ENCODE measurements around the gene ADAMTS3. TPM values are rescaled to one million over a fixed set of nuclear protein-coding genes. Genes with fewer than 3 reads are reported as not detected.

The ADAMTS3 gene
- total and polyA plus RNA-seq, 2 donors (not counting 1 experiment from before 2014, with no cell fraction given): not detected

DNA sequence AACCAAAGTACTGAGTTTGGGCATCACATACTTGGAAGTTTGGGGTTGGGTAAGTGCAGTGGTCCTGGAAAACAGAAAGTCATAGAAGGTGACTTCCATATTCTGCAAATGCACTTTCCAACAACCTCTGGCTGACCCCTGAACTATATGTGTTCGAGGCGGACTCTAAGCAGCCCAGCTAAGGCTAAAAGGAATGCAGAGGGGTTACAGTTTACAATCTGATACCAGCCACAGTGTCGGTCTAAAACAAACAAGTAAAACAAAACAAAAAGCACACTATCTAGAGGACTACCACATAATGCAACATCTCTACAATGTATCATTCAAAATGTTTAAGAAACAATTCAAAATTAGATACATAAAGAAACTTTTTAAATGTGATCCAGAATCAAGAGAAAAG lies 185.6 kb downstream of the ADAMTS3 start:
- Histone ChIP-seq H3K9me3 (ENCODE audit: control extremely low read depth in 1 of 3, control insufficient read depth in 2 of 3, insufficient read depth in 1 of 3, low read length in 2 of 3) (no peaks in the 10 kb centered on the region), H3K4me1 (ENCODE audit: control insufficient read depth in 2 of 2, insufficient read depth in 2 of 2, low read length in 2 of 2) (no peaks in the 10 kb centered on the region), H3K9ac (ENCODE audit: low read length) (no peak overlapping the region), H3K79me2 (ENCODE audit: control insufficient read depth, insufficient read depth, low read length) (no peaks in the 10 kb centered on the region), H3K4me3 (ENCODE audit: control extremely low read depth in 1 of 5, extremely low read depth in 1 of 5, insufficient read depth in 1 of 5, low read depth in 2 of 5, low read length in 4 of 5) (no peak overlapping the region), H3K4me2 (replicated peaks; ENCODE audit: low read depth, low read length, poor library complexity, severe bottlenecking) (no peak overlapping the region), H3K27ac (ENCODE audit: low read length in 2 of 2) (no peak overlapping the region), H3K27me3 (replicated peaks in 1 of 4; ENCODE audit: control extremely low read depth in 1 of 4, control insufficient read depth in 3 of 4, insufficient read depth in 4 of 4, low read length in 3 of 4) (no peaks in the 10 kb centered on the region), H4K20me1 (ENCODE audit: control insufficient read depth, insufficient read depth, low read length, poor library complexity, severe bottlenecking) (no peaks in the 10 kb centered on the region), H3K36me3 (replicated peaks in 1 of 2; ENCODE audit: control extremely low read depth in 1 of 2, control insufficient read depth in 1 of 2, extremely low read depth in 1 of 2, insufficient read depth in 2 of 2, low read length in 1 of 2) (no peaks in the 10 kb centered on the region), H2AFZ (ENCODE audit: insufficient read depth, low read depth, low read length, poor library complexity, severe bottlenecking) (no peak overlapping the region)
- ATAC-seq (ENCODE audit: low read depth): no peak
- Mint-ChIP-seq H3K4me3 (no peak overlapping the region), H3K4me1 (no peaks in the 10 kb centered on the region), H3K27ac (no peak overlapping the region), H3K9me3 (ENCODE audit: insufficient read depth) (no peaks in the 10 kb centered on the region), H3K27me3 (no peaks in the 10 kb centered on the region)
- intact Hi-C loops (cut with micrococcal nuclease): no loop called here
- WGBS (ENCODE audit: insufficient coverage): 95% methylated on average over 3 of the region's 3 CpGs
- TF ChIP-seq, protein P1, sequence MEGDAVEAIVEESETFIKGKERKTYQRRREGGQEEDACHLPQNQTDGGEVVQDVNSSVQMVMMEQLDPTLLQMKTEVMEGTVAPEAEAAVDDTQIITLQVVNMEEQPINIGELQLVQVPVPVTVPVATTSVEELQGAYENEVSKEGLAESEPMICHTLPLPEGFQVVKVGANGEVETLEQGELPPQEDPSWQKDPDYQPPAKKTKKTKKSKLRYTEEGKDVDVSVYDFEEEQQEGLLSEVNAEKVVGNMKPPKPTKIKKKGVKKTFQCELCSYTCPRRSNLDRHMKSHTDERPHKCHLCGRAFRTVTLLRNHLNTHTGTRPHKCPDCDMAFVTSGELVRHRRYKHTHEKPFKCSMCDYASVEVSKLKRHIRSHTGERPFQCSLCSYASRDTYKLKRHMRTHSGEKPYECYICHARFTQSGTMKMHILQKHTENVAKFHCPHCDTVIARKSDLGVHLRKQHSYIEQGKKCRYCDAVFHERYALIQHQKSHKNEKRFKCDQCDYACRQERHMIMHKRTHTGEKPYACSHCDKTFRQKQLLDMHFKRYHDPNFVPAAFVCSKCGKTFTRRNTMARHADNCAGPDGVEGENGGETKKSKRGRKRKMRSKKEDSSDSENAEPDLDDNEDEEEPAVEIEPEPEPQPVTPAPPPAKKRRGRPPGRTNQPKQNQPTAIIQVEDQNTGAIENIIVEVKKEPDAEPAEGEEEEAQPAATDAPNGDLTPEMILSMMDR (IDR thresholded peaks at IDR 0.05): no peak
- ChIA-PET POLR2A (no interaction called here), CTCF (no interaction called here)
- no peak for DNase-seq

DNA sequence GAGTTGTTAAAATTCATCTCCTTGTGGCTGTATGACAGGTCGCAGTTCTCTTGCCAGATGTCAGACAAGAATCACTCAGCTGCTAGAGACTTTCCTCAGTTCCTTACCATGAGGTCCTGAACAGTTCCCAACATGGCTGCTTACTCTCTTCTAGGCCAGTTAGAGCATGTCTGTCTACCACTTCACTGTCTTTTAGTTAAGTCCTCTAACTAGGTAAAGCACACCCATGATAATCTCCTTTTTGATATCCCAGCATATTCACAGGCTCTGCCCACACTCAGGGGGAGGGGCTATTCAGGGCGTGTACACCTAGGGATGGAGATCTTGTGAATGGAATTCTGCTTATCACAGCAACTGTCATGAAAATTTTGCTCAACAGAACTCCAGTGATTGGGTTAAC lies 190.1 kb downstream of the ADAMTS3 start:
- no peaks in the 10 kb centered on the region for H3K27me3 Mint-ChIP-seq
- ATAC-seq (ENCODE audit: low read depth) (no peak), DNase-seq (no peak)
- H3K9me3 Mint-ChIP-seq (ENCODE audit: insufficient read depth): no peaks in the 10 kb centered on the region
- POLR2A ChIA-PET: no interaction called here
- TF ChIP-seq, protein P1 (IDR thresholded peaks at IDR 0.05): no peak
- no peak for TF ChIP-seq EZH2 (IDR thresholded peaks at IDR 0.05; ENCODE audit: borderline replicate concordance, insufficient read depth, low read depth, low read length, poor library complexity, severe bottlenecking)
- H3K27me3 ChIP-seq (replicated peaks in 1 of 4; ENCODE audit: control extremely low read depth in 1 of 4, control insufficient read depth in 3 of 4, insufficient read depth in 4 of 4, low read length in 3 of 4): no peaks in the 10 kb centered on the region
- 79% methylated on average over 1 of the region's 2 CpGs for WGBS (ENCODE audit: insufficient coverage)
- H3K36me3 ChIP-seq (replicated peaks in 1 of 2; ENCODE audit: control extremely low read depth in 1 of 2, control insufficient read depth in 1 of 2, extremely low read depth in 1 of 2, insufficient read depth in 2 of 2, low read length in 1 of 2): no peaks in the 10 kb centered on the region
- H4K20me1 ChIP-seq (ENCODE audit: control insufficient read depth, insufficient read depth, low read length, poor library complexity, severe bottlenecking): no peaks in the 10 kb centered on the region
- intact Hi-C loops (cut with micrococcal nuclease): no loop called here
- no peak overlapping the region for H3K4me3 ChIP-seq (ENCODE audit: control extremely low read depth in 1 of 5, extremely low read depth in 1 of 5, insufficient read depth in 1 of 5, low read depth in 2 of 5, low read length in 4 of 5)
- H3K4me2 ChIP-seq (replicated peaks; ENCODE audit: low read depth, low read length, poor library complexity, severe bottlenecking): no peak overlapping the region
- no peak overlapping the region for H3K27ac Mint-ChIP-seq
- H3K4me1 ChIP-seq (ENCODE audit: control insufficient read depth in 2 of 2, insufficient read depth in 2 of 2, low read length in 2 of 2): no peaks in the 10 kb centered on the region
- no peak overlapping the region for H3K4me3 Mint-ChIP-seq
- no peak overlapping the region for H3K27ac ChIP-seq (ENCODE audit: low read length in 2 of 2)
- no peak overlapping the region for H2AFZ ChIP-seq (ENCODE audit: insufficient read depth, low read depth, low read length, poor library complexity, severe bottlenecking)
- no peaks in the 10 kb centered on the region for H3K9me3 ChIP-seq (ENCODE audit: control extremely low read depth in 1 of 3, control insufficient read depth in 2 of 3, insufficient read depth in 1 of 3, low read length in 2 of 3)
- H3K9ac ChIP-seq (ENCODE audit: low read length): no peak overlapping the region
- no peaks in the 10 kb centered on the region for H3K79me2 ChIP-seq (ENCODE audit: control insufficient read depth, insufficient read depth, low read length)
- H3K4me1 Mint-ChIP-seq: no peaks in the 10 kb centered on the region
- CTCF ChIA-PET: no interaction called here
